Glutamatergic neuron (in vitro differentiated cells): ENCODE measurements around the gene PAK4. TPM values are rescaled to one million over a fixed set of nuclear protein-coding genes. Genes with fewer than 3 reads are reported as not detected.
A peak's percentile ranks its signal among the peaks of the same experiment; 100 is the strongest.

ENCODE experiments used
- DNase-seq: peaks from one replicate; pipeline ENCODE4 v3.0.0; 2022
- H3K27ac Mint-ChIP-seq: one replicate; pipeline ENCODE4 v1.8.0; 2020; ENCODE audit warnings: mild to moderate bottlenecking, mixed read lengths, inconsistent platforms; ENCODE audit not compliant: unreplicated experiment
- H3K27me3 Mint-ChIP-seq: one replicate; pipeline ENCODE4 v1.8.0; 2020; ENCODE audit warnings: mild to moderate bottlenecking, moderate library complexity, mixed read lengths, inconsistent platforms; ENCODE audit not compliant: unreplicated experiment
- H3K36me3 Mint-ChIP-seq: one replicate; pipeline ENCODE4 v1.8.0; 2020; ENCODE audit warnings: mild to moderate bottlenecking, mixed read lengths, inconsistent platforms; ENCODE audit not compliant: unreplicated experiment
- H3K4me1 Mint-ChIP-seq: one replicate; pipeline ENCODE4 v1.8.0; 2020; ENCODE audit warnings: mild to moderate bottlenecking, low read depth, mixed read lengths, inconsistent platforms; ENCODE audit not compliant: unreplicated experiment
- H3K4me3 Mint-ChIP-seq: one replicate; pipeline ENCODE4 v1.8.0; 2020; ENCODE audit warnings: mild to moderate bottlenecking, mixed read lengths, inconsistent platforms; ENCODE audit not compliant: unreplicated experiment
- H3K9me3 Mint-ChIP-seq: one replicate; pipeline ENCODE4 v1.8.0; 2020; ENCODE audit warnings: mild to moderate bottlenecking, moderate library complexity, mixed read lengths, inconsistent platforms; ENCODE audit not compliant: unreplicated experiment
- CTCF ChIP-seq: fragments of 200-600 bp; sonication (generic); IDR thresholded peaks from one replicate; pipeline ENCODE4 v1.5.0; 2021; ENCODE audit not compliant: partially characterized antibody, unreplicated experiment
- total RNA-seq: library from RNA; stranded (reverse); fragmentation: NEBNext Ultra II Directional; extraction: Animal tissue kit (Norgen Biotek cat#: 25700); gene quantifications from one replicate; pipeline ENCODE4 v1.2.1, GENCODE V29; 2021; ENCODE audit not compliant: unreplicated experiment

Gene PAK4
- total RNA-seq, 1 donor from 2014 or later: 52.5 TPM

- Mint-ChIP-seq H3K27ac (no peak overlapping the region), H3K27me3 (peaks cover 5% of the 10 kb centered on the region), H3K4me1 (no peaks in the 10 kb centered on the region), H3K36me3 (no peaks in the 10 kb centered on the region), H3K9me3 (no peaks in the 10 kb centered on the region), H3K4me3 (no peak overlapping the region)
- DNase-seq: no peak
- TF ChIP-seq CTCF: no peak
These were observed 5.8 kb upstream of the PAK4 start for GRCh38 chr19:39119830-39120229.

- peaks cover 2% of the 10 kb centered on the region for H3K9me3 Mint-ChIP-seq
- H3K27ac Mint-ChIP-seq: no peak overlapping the region
- TF ChIP-seq CTCF: no peak
- peaks cover 7% of the 10 kb centered on the region for H3K27me3 Mint-ChIP-seq
- DNase-seq: no peak
- no peaks in the 10 kb centered on the region for H3K36me3 Mint-ChIP-seq
- H3K4me3 Mint-ChIP-seq: no peak overlapping the region
- peaks cover 8% of the 10 kb centered on the region for H3K4me1 Mint-ChIP-seq
These were observed 2.5 kb upstream of the PAK4 start for GRCh38 chr19:39122934-39123731.

- Mint-ChIP-seq H3K27me3 (peaks cover 7% of the 10 kb centered on the region), H3K27ac (no peak overlapping the region), H3K36me3 (no peaks in the 10 kb centered on the region), H3K9me3 (peaks cover 2% of the 10 kb centered on the region), H3K4me1 (peaks cover 12% of the 10 kb centered on the region), H3K4me3 (peak overlapping the region; percentile 6)
- DNase-seq: no peak
- no peak for TF ChIP-seq CTCF
These were observed 1.3 kb upstream of the PAK4 start for GRCh38 chr19:39124136-39124764.

GRCh38 chr19:39125199-39125553 is 410 bp upstream of the PAK4 start:
- peaks cover 2% of the 10 kb centered on the region for H3K9me3 Mint-ChIP-seq
- TF ChIP-seq CTCF: no peak
- no peak for DNase-seq
- peak overlapping the region; percentile 52 for H3K4me3 Mint-ChIP-seq
- peaks cover 15% of the 10 kb centered on the region for H3K4me1 Mint-ChIP-seq
- no peaks in the 10 kb centered on the region for H3K36me3 Mint-ChIP-seq
- no peak overlapping the region for H3K27ac Mint-ChIP-seq
- peaks cover 8% of the 10 kb centered on the region for H3K27me3 Mint-ChIP-seq
